ENCODE measurements around the gene PSAPL1.

The PSAPL1 gene

GRCh38 chr4:7412554-7412912, 22.2 kb downstream of the PSAPL1 start:
- no peak overlapping the region for H3K4me3 ChIP-seq (ENCODE audit: control insufficient read depth, low read depth, low read length)
- DNase-seq (ENCODE audit: low read depth), result no peak
- TF ChIP-seq CTCF (conservative IDR thresholded peaks at IDR 0.05; ENCODE audit: control insufficient read depth, insufficient read depth, low read depth, low read length), result no peak

- no peak for DNase-seq (ENCODE audit: low read depth)
- H3K4me3 ChIP-seq (ENCODE audit: control insufficient read depth, low read depth, low read length), result no peak overlapping the region
- no peak for TF ChIP-seq CTCF (conservative IDR thresholded peaks at IDR 0.05; ENCODE audit: control insufficient read depth, insufficient read depth, low read depth, low read length)
Observed at GRCh38 chr4:7411896-7412553, 22.7 kb downstream of the PSAPL1 start.

GRCh38 chr4:7411491-7411890, 23.2 kb downstream of the PSAPL1 start:
- H3K4me3 ChIP-seq (ENCODE audit: control insufficient read depth, low read depth, low read length), result no peak overlapping the region
- no peak for TF ChIP-seq CTCF (conservative IDR thresholded peaks at IDR 0.05; ENCODE audit: control insufficient read depth, insufficient read depth, low read depth, low read length)
- DNase-seq (ENCODE audit: low read depth), result no peak

- H3K4me3 ChIP-seq (ENCODE audit: control insufficient read depth, low read depth, low read length), result no peak overlapping the region
- no peak for DNase-seq (ENCODE audit: low read depth)
- TF ChIP-seq CTCF (conservative IDR thresholded peaks at IDR 0.05; ENCODE audit: control insufficient read depth, insufficient read depth, low read depth, low read length), result no peak
Observed at GRCh38 chr4:7410446-7410845, 24.3 kb downstream of the PSAPL1 start.

- DNase-seq (ENCODE audit: low read depth), result no peak
- H3K4me3 ChIP-seq (ENCODE audit: control insufficient read depth, low read depth, low read length), result no peak overlapping the region
- TF ChIP-seq CTCF (conservative IDR thresholded peaks at IDR 0.05; ENCODE audit: control insufficient read depth, insufficient read depth, low read depth, low read length), result no peak
Observed at GRCh38 chr4:7408166-7408565, 26.6 kb downstream of the PSAPL1 start.

GRCh38 chr4:7403001-7403400, 31.7 kb downstream of the PSAPL1 start:
- peak; percentile 3 for DNase-seq (ENCODE audit: low read depth)
- TF ChIP-seq CTCF (conservative IDR thresholded peaks at IDR 0.05; ENCODE audit: control insufficient read depth, insufficient read depth, low read depth, low read length), result no peak
- H3K4me3 ChIP-seq (ENCODE audit: control insufficient read depth, low read depth, low read length), result no peak overlapping the region

- DNase-seq (ENCODE audit: low read depth), result no peak
- H3K4me3 ChIP-seq (ENCODE audit: control insufficient read depth, low read depth, low read length), result no peak overlapping the region
- no peak for TF ChIP-seq CTCF (conservative IDR thresholded peaks at IDR 0.05; ENCODE audit: control insufficient read depth, insufficient read depth, low read depth, low read length)
Observed at GRCh38 chr4:7402526-7402925, 32.2 kb downstream of the PSAPL1 start.
